GDM1 (cell line): ENCODE data around the gene JMJD1C.

Experiments used
- DNase-seq: peaks from one replicate; lab custom pipeline; 2025; lab: John Stamatoyannopoulos, UW

Gene JMJD1C

DNA sequence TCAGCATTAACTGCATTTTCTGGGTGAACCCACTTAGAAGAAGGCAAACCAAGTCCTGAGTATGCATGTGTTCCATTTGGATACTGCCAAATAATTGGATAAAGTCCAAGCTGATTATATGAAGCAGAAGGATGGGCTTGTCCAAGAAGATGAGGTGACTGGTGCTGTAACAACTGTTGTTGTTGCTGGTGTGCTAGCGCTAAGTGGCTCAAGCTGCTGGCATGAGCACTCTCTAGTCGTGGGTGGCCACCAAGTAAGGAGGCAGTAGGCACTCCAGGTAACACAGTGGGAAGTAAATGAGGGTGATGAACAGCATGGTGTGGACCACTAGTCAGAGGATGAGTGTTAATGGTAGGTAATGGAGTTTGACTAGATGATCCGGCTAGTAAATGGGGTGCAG lies 252.3 kb downstream of the JMJD1C start:
- no peak for DNase-seq

DNA sequence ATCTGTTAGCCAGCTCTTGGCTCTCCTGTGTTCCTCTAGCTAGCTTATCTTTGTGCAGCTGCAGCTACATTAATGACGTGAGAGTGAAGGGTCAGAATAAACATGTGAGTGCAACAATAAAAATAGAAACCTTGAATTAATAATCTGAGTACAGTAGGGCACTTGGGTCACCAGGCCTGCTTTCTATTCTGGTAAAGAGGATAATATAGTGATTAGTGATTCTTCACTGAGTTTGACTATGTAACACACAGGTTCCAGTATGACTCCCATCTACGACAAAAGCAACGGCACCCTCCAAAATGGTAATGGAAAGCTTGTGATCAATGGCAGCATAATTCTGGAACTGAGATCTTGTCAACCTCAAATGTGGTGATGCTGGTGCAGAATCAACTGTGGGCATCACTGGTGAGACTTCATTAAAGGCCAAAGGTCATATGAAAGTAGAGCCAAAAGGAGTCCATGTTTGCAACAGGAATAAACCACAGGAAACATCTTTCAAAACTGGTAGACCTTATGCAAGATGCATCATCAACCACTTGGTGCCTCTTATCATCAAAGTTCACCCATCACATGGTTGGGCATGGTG lies 255.1 kb downstream of the JMJD1C start:
- DNase-seq: no peak

DNA sequence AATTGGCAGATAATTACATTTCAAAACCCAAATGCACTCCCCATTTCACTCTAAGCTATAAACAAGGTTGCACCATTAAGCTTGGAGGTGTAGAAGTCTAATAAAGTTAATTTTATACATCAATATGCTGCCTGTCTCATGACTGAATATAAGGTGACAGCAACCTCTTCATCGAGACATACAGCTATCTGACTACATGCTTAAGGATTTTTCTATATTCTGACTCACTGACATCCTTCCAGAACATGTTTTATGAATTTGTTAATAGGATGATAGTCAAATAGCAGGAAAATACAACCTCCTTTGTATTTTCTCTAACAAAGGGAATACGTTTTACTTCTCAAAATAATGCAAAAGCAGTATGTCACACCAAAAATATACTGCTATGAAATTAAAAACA lies 256.1 kb downstream of the JMJD1C start:
- DNase-seq: no peak

DNA sequence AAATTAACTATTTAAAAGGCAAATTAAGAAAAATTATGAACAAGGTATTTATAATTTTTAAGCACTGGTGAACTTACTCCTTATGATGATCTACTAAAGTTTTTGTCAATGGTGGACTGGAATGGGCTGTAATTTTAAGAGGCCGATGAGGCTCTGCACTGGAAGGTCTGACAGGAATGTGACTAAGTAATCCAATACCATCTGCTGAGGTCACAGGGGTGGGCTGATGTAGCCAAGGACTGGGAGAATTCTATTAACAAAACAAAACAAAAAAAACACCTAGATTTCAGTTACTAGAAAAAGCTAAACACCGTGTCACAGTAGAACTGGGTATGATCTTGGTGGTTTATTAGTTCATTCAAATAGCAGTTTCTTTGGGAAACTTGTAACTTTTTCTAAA lies 256.8 kb downstream of the JMJD1C start:
- no peak for DNase-seq

DNA sequence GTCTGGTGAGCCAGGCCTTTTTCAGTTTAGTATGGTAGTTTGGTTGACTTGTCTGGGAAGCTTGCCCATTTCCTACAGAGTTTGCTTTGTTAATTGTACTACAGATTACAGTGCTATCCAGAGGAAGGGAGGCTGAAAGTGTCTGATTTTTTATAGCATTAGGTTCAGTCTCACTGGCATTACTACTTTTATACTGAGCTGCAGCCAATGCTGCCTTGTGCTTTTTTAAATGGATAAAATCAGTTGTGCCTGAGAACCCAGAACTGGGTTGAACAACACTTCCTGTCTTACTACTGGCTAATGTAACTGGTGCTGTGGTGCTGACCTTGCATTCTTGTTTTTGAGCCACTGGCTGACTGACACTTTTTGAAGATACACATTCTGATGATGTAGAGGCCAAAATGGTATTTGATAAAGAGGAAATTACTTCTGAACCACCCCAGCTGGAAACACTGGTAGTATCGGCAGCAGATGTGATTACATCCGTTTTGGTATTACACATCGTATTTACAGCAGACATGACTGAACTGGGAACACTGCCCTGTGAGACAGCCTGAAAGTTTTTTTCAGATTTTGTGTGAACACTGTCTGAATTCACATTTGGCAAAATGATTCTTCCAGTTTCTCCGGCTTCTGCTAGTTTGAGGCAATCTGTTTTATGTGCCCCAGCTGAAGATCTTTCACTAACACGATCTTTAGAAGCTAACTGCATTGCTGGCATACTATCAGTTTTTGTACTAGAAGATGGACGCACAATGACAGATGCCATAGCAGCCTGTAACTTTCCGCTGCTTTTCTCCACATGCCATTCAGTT lies 258.6 kb downstream of the JMJD1C start:
- peak; percentile 1 for DNase-seq

DNA sequence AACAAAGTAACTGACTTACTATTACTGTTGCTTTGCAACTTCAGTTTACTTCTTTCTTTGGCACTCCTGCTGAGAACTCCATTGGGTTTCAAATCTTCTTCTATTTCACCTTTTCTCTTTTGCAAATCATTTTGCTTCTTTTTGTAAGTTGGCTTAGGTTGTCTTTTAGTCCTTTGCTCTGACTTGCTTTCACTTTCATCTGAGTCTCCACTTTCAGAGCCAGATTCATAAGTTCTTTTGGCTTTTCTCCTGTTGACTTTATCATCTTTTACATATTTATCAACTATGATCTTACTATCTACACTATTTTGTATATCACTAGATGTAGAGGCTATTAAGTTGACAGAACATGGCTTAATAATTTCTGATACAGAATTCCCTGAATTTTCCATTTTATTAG lies 259.2 kb downstream of the JMJD1C start:
- no peak for DNase-seq

DNA sequence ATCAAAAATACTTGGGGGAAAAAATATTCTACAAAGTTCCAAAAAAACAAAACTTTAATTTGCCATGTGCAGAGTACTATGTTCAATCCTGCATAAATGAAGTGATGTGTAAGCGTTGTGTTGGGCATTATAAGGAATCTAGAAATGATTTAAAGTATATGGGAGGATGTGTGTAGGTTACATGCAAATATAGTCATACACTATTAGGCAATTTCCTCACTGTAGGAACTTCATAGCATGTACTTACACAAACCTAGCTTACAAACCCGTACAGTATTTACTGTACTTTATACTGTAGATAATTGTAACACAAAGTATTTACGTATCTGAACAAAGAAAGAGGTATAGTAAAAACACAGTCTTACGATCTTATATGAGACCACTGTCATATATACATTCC lies 260.4 kb downstream of the JMJD1C start:
- no peak for DNase-seq

DNA sequence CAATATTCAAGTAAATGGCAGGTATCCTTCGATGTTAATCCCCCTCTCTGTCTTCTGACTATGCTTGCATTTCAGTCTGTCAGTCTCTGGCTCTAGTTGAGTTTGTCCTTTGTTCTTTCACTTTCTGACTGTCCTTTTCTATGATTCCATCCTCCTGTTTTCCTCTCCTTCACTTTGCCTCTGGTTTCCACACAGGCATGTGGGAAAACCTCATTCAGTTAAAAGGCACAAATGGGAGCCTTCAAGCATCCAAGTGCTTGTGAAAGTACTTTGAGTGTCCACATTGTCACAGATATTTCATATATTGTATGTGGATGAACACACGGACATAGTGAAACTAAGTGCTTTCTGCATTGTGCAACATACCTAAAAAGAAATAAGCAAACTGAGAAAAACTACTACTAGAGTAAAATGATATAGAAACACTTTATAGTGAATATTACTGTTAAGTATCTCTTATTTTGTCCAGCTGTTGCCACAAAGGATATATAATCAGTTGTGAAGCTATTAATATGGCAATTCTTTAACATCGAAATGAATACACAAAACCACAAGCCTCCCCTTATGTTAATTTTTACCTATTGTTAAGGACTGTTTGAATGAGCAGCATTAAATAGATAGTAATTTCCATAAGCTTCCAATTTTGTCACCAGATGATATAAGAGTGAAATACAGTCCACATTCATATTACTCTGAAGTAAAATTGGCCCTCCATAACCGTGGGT lies 260.9 kb downstream of the JMJD1C start:
- no peak for DNase-seq

DNA sequence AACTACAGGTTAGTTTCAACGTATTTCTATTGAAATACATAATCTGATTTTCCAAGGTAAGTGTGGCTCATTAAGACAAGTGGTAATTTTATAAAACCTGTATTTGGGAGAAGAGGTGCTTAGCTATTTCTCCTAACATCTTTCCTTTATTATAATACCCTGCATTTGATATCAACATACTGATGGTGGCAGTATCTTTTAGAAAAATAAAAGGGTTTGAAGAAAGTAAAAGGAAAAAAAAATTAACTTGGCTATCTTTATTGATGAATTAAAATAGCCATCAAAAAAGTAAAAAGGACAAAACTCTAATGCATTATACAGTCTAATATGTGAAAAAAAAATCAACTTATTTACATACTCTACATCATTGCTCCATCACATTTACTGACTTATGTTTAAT lies 264.7 kb downstream of the JMJD1C start:
- DNase-seq: no peak

DNA sequence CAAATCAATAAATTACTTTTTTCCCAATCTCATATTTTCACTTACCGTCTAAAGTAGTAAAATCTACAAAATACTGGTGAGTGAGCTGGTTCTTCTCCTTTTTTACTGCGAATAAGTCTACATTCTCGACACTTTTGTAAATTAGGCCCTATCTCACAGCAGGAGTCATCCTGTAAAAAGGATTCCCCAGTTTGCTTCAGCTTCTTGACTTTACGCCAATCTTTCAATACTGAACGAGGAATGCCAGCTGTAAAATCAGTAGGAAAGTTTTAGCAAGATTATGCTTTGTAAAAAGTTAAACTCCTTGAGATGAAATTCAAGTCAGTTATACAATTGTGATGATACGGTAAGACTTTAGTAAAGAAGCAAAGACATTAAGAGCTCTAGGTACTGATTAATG lies 265.3 kb downstream of the JMJD1C start:
- DNase-seq: no peak

DNA sequence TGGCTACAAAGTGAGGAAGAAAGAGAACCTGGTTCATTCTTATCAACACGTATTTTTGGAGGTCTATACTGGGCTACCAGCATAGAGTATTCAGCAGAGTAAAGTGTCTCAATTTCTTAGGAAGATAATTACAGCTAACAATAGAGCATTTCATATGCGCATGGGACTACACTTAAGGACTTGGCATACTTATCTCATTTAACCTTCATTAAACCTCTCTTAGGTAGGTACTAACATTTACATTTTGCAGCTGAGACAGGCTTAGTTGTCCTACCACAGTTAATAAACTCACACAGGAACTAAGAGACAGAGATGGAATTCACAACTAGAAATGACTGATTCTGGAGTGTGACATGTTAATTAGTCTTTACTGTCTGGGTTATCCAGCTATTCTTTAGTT lies 266.1 kb downstream of the JMJD1C start:
- DNase-seq: no peak

DNA sequence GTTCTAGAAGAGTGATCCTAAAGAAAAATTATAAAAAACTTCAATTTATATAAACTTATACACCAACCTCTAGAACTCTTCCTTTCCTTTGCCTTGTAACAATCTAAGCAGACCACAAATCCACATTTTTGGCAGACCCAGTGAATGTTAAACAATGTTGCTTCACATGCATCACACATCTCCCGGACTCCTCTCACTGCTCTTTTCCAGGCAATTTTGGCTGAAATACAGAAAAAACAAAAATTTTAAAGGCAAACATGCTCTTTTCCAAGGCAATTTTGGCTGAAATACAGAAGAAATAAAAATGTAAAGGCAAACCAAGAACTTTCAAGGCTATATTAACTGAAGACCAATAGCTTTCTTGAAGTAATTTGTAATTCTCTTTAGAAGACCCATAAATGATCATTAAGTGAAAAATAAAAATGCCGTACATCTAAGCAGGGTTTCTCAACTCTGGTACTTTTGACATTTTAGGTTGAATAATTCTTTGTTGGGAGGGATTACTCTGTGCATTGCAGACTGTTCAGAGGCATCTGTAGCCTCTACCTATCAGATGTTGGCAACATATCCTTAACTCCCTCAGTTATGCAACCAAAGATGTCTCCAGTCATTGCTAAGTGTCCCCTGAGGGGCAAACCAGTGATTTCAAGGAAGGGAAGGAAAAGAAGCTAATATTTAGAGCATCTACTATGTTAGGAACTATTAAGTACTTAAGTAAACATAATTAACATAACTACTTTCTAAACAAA lies 268.3 kb downstream of the JMJD1C start:
- DNase-seq: no peak

DNA sequence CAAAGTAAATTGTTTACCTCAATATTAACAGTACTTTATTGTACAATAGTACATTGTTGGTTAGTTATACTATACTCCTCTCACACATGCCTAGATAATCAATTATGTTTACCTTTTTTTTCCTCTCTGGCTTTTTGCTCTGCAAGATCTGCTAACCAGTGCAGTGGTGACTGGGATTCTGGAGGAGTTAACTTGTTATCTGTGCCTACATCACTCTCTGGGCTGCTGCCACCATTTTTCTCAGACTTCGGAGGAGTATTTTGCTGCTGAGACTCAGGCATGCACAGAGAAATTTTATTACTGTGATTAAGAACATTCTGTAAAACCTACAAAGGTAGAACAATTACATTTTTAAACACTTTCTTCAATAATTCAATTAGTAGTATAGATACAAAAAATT lies 273.0 kb downstream of the JMJD1C start:
- DNase-seq: no peak

DNA sequence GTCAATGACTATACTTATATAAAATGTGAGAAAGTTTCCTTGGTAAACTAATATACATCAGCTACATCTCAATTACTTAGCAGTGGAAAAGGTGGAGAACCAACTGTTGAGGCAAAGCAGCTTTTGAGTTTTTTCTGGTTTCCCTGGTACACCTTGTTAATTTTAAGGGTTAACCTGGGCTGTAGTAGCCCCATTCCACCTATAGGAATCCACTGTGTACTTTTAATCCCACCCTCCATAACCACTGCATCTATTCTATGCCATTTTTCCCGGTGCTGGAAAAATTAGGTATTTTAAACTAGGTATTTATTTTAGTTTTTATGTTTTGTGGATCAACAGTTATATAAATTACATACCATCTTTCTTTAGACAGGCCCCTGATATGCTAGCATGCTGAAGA lies 290.2 kb downstream of the JMJD1C start:
- DNase-seq: no peak

DNA sequence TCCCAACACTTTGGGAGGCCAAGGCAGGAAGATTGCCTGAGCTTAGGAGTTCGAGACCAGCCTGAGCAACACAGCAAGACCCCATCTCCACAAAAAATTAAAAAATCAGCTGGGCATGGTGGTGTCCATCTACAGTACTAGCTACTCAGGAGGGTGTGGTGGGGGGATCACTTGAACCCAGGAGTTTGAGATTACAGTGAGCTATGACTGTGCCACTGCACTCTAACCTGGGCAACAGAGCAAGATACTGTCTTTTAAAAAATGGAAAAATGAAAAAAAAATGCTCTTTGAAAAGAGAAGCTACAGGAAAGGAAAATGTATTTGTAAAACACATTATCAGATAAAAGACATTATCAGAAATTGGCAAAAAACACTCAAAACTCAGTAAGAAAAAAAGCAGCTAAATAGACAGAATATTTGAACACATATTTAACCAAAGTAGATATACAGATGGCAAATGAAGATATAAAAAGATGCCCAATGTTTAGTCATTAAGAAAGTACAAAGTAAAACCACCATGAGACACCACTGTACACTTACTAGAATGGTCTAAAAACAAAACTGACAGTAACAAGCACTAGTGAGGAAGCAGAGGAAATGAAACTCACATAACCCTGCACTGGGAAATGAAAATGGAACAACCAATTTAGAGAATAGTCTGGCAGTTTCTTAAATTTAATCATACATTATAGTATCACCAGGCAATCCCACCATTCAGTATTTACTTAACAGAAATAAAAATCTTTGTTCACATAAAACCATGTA lies 292.1 kb downstream of the JMJD1C start:
- no peak for DNase-seq

DNA sequence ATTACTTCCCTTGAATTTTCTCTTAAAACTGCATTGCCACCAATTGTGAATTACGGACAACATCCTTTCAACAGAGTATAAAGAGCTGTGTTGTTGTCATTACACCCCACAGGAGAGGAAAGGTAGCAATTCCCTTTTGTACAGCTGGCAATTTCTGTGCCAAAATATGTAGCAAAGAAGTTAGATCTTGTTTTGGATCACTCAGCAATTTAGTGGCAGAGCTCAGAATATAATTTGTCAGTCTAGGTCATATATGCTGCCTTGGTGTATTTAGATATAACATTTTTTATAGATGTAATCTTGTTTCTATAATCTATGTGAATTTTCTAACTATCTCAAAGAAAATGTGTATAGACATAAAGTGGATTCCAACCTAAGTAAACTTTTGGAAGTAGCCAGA lies 293.9 kb downstream of the JMJD1C start:
- DNase-seq: no peak

DNA sequence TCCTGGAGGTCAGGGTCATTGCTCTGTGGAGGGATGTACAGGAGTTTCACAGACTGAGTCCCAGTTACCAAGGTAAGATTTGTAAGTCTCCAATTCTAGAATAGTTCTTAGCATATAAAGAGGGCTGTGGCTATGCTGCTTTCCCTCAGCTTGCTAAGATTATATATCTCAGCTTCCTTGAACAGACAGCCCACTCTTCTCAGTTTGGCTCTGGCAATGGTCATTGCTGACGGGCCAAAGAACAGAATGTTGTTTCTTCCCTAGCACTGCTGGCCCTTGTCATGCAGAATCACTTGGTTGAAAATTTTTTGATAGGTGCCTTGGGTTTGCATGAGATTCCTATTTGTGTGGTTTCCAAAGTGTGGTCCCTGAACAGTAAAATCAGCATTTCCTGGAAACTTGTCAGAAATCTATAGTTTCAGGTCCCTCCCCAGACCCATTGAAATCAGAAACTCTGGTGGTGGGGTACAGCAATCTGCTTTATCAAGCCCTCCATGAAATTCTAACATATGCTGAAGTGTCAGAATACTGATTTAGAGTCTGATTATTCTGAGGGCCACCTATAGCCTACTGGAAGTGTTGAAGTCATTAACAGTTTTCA lies 294.4 kb downstream of the JMJD1C start:
- DNase-seq: no peak

DNA sequence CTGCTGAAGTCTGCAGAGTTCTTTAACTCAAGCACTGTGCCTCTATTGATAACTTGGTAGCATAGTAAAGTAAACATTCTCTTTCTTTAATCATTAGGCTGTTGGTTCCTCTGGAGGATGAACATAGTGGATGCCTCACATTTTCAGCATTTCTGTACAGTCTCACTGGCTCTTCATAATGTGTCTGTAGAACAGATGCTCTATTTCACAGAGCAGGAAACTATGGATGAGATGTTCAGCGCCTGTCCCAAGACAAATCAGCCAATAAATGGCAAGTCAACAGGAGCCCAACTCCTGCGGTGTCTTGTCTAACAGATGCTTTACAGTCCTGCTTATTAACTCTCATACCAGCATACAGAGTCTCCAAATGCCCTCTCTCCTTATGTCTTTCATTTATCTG lies 296.2 kb downstream of the JMJD1C start:
- no peak for DNase-seq

DNA sequence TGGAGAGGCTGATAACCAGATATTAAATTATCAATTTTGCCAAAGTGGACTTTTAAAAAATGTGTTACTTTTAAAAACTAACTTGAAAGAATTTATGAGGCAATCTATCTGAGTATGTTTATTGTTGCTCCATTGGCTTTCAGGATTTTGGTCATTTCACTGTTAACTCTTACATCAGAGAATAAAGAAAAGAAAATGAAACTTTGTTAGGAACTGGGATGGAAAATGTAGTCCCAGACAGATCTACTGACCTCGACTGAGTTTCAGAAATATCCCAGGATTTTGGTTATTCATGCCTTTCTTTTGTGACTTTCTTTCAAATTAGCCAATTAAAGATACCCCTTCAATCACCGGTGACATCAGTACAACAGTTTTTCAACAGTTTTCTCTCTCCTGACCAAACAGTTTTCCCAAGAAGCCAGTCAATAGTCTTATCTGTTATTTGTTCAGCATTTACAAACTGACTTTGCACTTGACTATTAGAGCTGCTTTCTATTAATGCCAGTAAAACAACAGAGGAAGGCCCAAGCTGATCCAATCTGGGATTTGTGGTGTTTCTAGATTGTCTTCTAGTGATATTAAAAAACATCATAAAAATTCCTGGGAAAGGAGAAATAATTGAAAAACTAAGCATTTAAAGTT lies 296.8 kb downstream of the JMJD1C start:
- no peak for DNase-seq

DNA sequence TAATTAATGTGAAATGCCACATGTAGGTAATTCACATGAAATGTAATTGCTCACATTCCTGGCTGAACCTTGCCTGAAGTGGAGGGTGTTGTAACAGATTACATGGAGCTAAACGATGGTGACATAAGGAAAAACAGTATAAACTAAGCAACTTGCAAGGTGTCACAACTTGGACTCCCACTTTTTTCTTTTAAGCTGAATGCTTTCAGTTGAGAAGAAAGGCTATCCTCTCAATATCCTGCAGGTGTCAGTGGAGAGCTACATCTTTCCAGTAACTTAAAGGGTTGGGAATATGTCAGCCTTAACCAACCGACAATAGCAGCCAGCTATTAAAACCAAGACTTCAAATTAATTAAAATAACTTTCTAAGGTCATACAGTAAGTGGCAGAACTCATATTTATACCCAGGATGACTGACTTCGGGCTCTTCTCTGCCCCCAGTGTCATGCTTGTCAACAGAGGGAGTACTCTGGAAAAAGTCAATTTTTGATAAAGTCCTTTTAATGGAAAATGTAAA lies 299.0 kb downstream of the JMJD1C start:
- peak; percentile 17 for DNase-seq

DNA sequence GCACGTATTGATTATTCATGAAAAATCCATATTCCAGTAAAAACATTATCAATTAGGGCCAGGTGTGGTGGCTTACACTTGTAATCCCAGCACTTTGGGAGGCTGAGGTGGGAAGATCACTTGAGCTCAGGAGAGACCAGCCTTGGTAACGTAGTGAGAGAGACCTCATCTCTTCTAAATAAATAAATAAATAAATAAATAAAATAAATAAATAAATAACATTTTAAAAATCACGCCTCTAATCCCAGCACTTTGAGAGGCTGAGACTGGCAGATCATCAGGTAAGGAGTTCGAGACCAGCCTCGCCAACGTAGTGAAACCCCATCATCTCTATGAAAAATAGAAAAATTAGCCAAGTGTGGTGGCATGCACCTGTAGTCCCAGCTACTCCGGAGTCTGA lies 300.5 kb downstream of the JMJD1C start:
- DNase-seq: no peak
